LoVo (cell line): ENCODE results near the gene MAS1.
"Not testable (repeated sequence)": the region's sequence is repeated elsewhere in the genome, so short reads cannot be mapped to it uniquely, and the experiment has no call there.

Source experiments
- DNase-seq: peaks from one replicate; pipeline ENCODE4 v3.0.0-alpha.2; 2016; ENCODE audit warnings: low spot score

The MAS1 gene

GRCh38 chr6:159916752-159917151, 26.0 kb downstream of the MAS1 start:
- DNase-seq, result no peak

- no peak for DNase-seq
Measured at GRCh38 chr6:159919011-159919511, 28.3 kb downstream of the MAS1 start.

GRCh38 chr6:159919800-159920199, 29.0 kb downstream of the MAS1 start:
- no peak for DNase-seq

GRCh38 chr6:159924150-159924549, 33.4 kb downstream of the MAS1 start:
- DNase-seq, result not testable (repeated sequence)

GRCh38 chr6:159926542-159927203, 35.9 kb downstream of the MAS1 start:
- DNase-seq, result no peak

GRCh38 chr6:159929819-159930218, 39.0 kb downstream of the MAS1 start:
- no peak for DNase-seq

- DNase-seq, result no peak
Measured at GRCh38 chr6:159931112-159931511, 40.3 kb downstream of the MAS1 start.

- no peak for DNase-seq
Measured at GRCh38 chr6:159931846-159932245, 41.1 kb downstream of the MAS1 start.

GRCh38 chr6:159933077-159933476, 42.3 kb downstream of the MAS1 start:
- DNase-seq, result no peak

GRCh38 chr6:159934181-159934580, 43.4 kb downstream of the MAS1 start:
- no peak for DNase-seq

- DNase-seq, result no peak
Measured at GRCh38 chr6:159935065-159935464, 44.3 kb downstream of the MAS1 start.

GRCh38 chr6:159935633-159936032, 44.8 kb downstream of the MAS1 start:
- no peak for DNase-seq

GRCh38 chr6:159939591-159940016, 48.8 kb downstream of the MAS1 start:
- no peak for DNase-seq
